ENCODE results near the gene SLC5A5. TPM values are rescaled to one million over a fixed set of nuclear protein-coding genes. Genes with fewer than 3 reads are reported as not detected.

The SLC5A5 gene
- polyA plus RNA-seq, 1 experiment = not detected

DNA sequence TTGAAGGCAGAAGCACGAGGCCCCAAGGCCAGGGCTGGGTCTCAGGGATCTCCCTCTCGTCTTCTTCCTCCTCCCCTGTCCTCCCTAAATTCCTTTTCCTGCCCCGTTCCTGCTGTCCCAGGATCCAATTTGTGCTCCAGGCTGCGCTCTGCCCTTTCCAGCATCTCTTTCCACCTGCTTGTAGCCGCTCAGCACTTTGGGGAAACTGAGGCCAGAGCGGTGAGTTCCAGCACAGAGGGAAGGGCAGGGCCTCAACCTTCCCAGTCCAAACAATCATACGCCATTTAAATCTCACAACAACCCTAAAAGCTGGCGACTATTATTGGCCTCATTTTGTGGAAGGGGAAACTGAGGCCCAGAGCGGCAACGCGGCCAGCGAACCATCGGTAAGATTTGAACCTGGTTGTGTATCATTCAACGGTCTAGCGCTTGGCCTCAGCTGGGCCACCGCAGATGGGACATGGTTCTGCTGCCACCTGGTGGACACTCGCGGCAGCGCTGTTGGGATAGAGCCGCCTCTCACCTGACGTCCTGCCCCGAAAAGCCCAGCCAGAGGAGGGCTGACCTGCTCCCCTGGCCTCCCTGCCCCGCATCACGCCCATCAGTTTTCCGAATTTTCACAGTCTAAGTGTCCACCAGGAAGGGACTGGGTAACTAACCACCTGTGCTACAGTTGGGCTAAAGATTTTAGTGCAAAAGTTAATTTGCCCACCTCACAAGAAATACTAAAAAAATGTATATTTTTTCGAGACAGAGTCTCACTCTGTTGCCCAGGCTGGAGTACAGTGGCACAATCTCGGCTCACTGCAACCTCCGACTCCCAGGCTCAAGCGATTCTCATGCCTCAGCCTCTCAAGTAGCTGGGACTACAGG lies 16.2 kb upstream of the SLC5A5 start:
- Histone ChIP-seq H3K27me3 (ENCODE audit: control insufficient read depth, insufficient read depth, low read length) (no peaks in the 10 kb centered on the region), H3K27ac (ENCODE audit: low read depth, low read length) (no peak overlapping the region), H3K4me3 (ENCODE audit: low read depth, low read length) (no peak overlapping the region), H3K9me3 (ENCODE audit: control insufficient read depth, insufficient read depth, low read length) (no peaks in the 10 kb centered on the region; the same call in 1 of the 2 replicates)
- TF ChIP-seq, protein P1, sequence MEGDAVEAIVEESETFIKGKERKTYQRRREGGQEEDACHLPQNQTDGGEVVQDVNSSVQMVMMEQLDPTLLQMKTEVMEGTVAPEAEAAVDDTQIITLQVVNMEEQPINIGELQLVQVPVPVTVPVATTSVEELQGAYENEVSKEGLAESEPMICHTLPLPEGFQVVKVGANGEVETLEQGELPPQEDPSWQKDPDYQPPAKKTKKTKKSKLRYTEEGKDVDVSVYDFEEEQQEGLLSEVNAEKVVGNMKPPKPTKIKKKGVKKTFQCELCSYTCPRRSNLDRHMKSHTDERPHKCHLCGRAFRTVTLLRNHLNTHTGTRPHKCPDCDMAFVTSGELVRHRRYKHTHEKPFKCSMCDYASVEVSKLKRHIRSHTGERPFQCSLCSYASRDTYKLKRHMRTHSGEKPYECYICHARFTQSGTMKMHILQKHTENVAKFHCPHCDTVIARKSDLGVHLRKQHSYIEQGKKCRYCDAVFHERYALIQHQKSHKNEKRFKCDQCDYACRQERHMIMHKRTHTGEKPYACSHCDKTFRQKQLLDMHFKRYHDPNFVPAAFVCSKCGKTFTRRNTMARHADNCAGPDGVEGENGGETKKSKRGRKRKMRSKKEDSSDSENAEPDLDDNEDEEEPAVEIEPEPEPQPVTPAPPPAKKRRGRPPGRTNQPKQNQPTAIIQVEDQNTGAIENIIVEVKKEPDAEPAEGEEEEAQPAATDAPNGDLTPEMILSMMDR (IDR thresholded peaks at IDR 0.05; ENCODE audit: low read depth, low read length) = peak; percentile 97
- ChIA-PET CTCF (interaction anchor here (0.5 to 1.4 kb wide), 9 partner anchors 9 to 547 kb away, joined by 3 to 6 read pairs (median 3); no protein-coding TSS in a partner anchor), POLR2A (interaction anchor here (1.0 kb wide), 1 partner anchor 436 kb away, joined by 4 read pairs; no protein-coding TSS in a partner anchor)
- no peak for DNase-seq (ENCODE audit: low read depth, low spot score)

DNA sequence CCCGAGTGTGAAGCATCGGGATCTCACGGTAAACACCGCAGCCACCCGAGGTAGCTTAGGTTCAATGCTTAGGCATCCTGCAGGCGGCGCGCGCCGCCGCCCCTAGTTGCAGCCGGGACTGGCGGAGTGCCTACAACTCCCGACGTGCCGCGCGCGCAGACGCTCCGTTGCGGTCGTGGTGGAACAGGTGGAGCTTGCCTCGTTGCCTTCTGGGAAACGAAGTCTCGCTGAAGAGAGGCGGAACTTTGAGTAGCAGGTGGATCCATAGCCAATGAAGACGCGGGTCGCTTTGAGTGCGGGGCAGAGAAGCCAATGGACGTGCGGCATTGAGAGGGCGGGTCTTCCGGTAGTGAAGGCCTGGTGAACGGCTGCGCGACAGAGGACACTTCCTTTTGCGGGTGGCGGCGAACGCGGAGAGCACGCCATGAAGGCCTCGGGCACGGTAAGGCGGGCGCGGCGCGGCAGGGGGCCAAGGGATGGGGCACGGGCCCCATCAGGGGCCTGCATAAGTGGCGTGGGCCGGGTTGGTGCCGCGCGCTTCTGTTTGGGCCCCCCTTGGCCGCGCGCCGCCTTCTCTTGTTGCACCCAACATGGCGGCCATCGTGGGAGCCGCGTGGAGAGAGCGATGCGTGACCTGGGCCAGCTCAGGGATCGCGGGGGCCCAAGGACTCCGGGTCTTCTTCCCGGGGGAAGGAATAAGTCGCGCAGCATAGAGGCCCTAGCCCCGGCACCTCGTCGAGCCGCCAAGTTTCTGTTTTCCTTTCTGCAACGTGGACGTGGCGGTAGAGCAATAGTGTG lies 12.0 kb upstream of the SLC5A5 start, which contains the start of gene RPL18A:
RPL18A (plus strand) TSS at position 378 of the 798 bp plus-strand sequence; CDS start at position 425, 47 bp downstream.
- POLR2A ChIA-PET = interaction anchor here (0.6 to 1.8 kb wide), 11 partner anchors 8 to 563 kb away, joined by 3 to 24 read pairs (median 6); partner anchors contain the start of genes CCDC124 and JAK3
- Histone ChIP-seq H3K27ac (ENCODE audit: low read depth, low read length) (no peak within 1 kb of the TSS), H3K4me3 (ENCODE audit: low read depth, low read length) (peak within 1 kb of the TSS; percentile 94), H3K9me3 (ENCODE audit: control insufficient read depth, insufficient read depth, low read length) (no peaks in the 10 kb centered on the region; the same call in 1 of the 2 replicates), H3K27me3 (ENCODE audit: control insufficient read depth, insufficient read depth, low read length) (no peaks in the 10 kb centered on the region)
- TF ChIP-seq, protein P1 (IDR thresholded peaks at IDR 0.05; ENCODE audit: low read depth, low read length) = peak; percentile 81
- CTCF ChIA-PET = interaction anchor here (0.6 to 1.9 kb wide), 31 partner anchors 8 to 514 kb away, joined by 3 to 28 read pairs (median 3); partner anchors contain the start of genes CCDC124, IL12RB1, JAK3 and SLC5A5
- DNase-seq (ENCODE audit: low read depth, low spot score) = peak; percentile 99

DNA sequence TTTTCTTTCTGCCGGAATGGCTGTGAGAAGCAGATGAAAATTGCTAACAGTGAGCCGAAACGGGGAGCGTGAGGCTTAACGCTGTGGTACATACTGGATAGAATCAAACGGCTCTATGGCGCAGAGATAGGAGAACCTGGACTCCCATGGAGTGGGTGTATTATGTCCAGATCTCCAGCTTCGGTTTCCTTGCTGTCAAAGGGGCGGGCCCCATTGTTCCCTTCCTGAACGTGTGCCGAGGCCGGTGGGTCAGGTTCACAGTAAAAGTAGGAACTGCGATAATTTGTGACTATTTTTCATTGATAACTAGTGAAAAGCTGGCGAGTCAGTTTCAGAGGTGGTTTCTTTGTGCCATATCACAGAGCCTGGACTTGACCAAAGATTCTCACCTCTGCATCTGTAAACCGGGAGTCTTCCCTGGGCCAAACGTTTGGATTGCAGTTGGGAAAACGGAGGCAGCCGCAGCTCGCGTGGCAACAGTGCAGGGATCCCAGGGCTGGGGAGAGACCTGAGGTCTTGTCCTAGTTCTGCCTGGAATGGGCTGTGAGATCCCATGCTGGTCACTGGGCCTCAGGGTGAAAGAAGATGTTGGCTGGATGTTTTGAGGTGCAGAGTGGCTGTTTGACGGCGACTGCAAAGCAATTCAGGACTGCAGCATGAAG lies 11.3 kb upstream of the SLC5A5 start:
- Histone ChIP-seq H3K4me3 (ENCODE audit: low read depth, low read length) (peak overlapping the region; percentile 94), H3K9me3 (ENCODE audit: control insufficient read depth, insufficient read depth, low read length) (no peaks in the 10 kb centered on the region; the same call in 1 of the 2 replicates), H3K27me3 (ENCODE audit: control insufficient read depth, insufficient read depth, low read length) (no peaks in the 10 kb centered on the region), H3K27ac (ENCODE audit: low read depth, low read length) (no peak overlapping the region)
- CTCF ChIA-PET = interaction anchor here (1.4 to 1.8 kb wide), 2 partner anchors 73 to 77 kb away, joined by 5 to 28 read pairs; partner anchors contain the start of gene CCDC124
- DNase-seq (ENCODE audit: low read depth, low spot score) = no peak
- TF ChIP-seq, protein P1 (IDR thresholded peaks at IDR 0.05; ENCODE audit: low read depth, low read length) = no peak
- POLR2A ChIA-PET = interaction anchor here (0.6 to 1.8 kb wide), 6 partner anchors 10 to 614 kb away, joined by 3 to 24 read pairs (median 5); partner anchors contain the start of genes CCDC124 and JAK3

DNA sequence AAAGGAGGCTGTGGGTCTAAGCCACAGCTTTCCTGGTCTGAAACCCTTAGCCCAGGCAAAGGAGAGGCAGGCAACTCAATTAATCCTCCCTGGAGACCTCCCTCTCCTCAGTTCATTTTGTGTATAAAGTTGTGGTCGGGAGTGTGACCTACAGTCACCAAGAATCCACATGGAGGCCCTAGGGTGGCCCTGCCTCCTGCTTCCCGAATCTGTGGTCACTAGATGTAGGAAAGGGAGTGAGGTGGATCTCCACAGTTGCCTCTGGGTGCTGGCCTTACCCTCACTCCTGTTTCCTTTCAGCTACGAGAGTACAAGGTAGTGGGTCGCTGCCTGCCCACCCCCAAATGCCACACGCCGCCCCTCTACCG lies 10.8 kb upstream of the SLC5A5 start:
- Histone ChIP-seq H3K27me3 (ENCODE audit: control insufficient read depth, insufficient read depth, low read length) (no peaks in the 10 kb centered on the region), H3K4me3 (ENCODE audit: low read depth, low read length) (peak overlapping the region; percentile 94), H3K27ac (ENCODE audit: low read depth, low read length) (no peak overlapping the region), H3K9me3 (ENCODE audit: control insufficient read depth, insufficient read depth, low read length) (no peaks in the 10 kb centered on the region; the same call in 1 of the 2 replicates)
- no peak for DNase-seq (ENCODE audit: low read depth, low spot score)
- POLR2A ChIA-PET = interaction anchor here (0.6 to 0.9 kb wide), 2 partner anchors 134 to 614 kb away, joined by 3 read pairs; no protein-coding TSS in a partner anchor
- CTCF ChIA-PET = interaction anchor here (1.4 kb wide), 1 partner anchor 76 kb away, joined by 5 read pairs; no protein-coding TSS in a partner anchor
- TF ChIP-seq, protein P1 (IDR thresholded peaks at IDR 0.05; ENCODE audit: low read depth, low read length) = no peak

All from AG04450 (cell line).